ENCODE measurements around the gene RASSF3. TPM values are rescaled to one million over a fixed set of nuclear protein-coding genes. Genes with fewer than 3 reads are reported as not detected.

Gene RASSF3
- total RNA-seq, 1 donor from 2014 or later, result 43.5 TPM

- DNase-seq (ENCODE audit: low spot score), result no peak
- H3K27ac Mint-ChIP-seq (ENCODE audit: unreplicated experiment), result peak overlapping the region; percentile 98
- no peak overlapping the region for H3K4me3 Mint-ChIP-seq (ENCODE audit: unreplicated experiment)
- peaks cover 71% of the 10 kb centered on the region for H3K4me1 Mint-ChIP-seq (ENCODE audit: unreplicated experiment)
- no peaks in the 10 kb centered on the region for H3K9me3 Mint-ChIP-seq (ENCODE audit: unreplicated experiment)
- no peaks in the 10 kb centered on the region for H3K36me3 Mint-ChIP-seq (ENCODE audit: low read depth, unreplicated experiment)
- peaks cover 5% of the 10 kb centered on the region for H3K27me3 Mint-ChIP-seq (ENCODE audit: unreplicated experiment)
- TF ChIP-seq CTCF (IDR thresholded peaks at IDR 0.05; ENCODE audit: unreplicated experiment), result no peak
Observed at GRCh38 chr12:64666054-64666914, 56.0 kb downstream of the RASSF3 start.

GRCh38 chr12:64667793-64668192 lies 57.5 kb downstream of the RASSF3 start:
- no peak for TF ChIP-seq CTCF (IDR thresholded peaks at IDR 0.05; ENCODE audit: unreplicated experiment)
- Mint-ChIP-seq H3K27me3 (ENCODE audit: unreplicated experiment) (peaks cover 5% of the 10 kb centered on the region), H3K4me1 (ENCODE audit: unreplicated experiment) (peaks cover 73% of the 10 kb centered on the region)

GRCh38 chr12:64669270-64669842 lies 59.1 kb downstream of the RASSF3 start:
- H3K4me3 Mint-ChIP-seq (ENCODE audit: unreplicated experiment), result peak overlapping the region; percentile 12
- H3K4me1 Mint-ChIP-seq (ENCODE audit: unreplicated experiment), result peaks cover 86% of the 10 kb centered on the region
- peak overlapping the region; percentile 94 for H3K27ac Mint-ChIP-seq (ENCODE audit: unreplicated experiment)
- peak; percentile 77 for DNase-seq (ENCODE audit: low spot score)
- no peaks in the 10 kb centered on the region for H3K9me3 Mint-ChIP-seq (ENCODE audit: unreplicated experiment)
- no peaks in the 10 kb centered on the region for H3K36me3 Mint-ChIP-seq (ENCODE audit: low read depth, unreplicated experiment)
- peaks cover 5% of the 10 kb centered on the region for H3K27me3 Mint-ChIP-seq (ENCODE audit: unreplicated experiment)
- no peak for TF ChIP-seq CTCF (IDR thresholded peaks at IDR 0.05; ENCODE audit: unreplicated experiment)

More at GRCh38 chr12:64667793-64668192, 57.5 kb downstream of the RASSF3 start:
- no peak overlapping the region for H3K27ac Mint-ChIP-seq (ENCODE audit: unreplicated experiment)
- no peak for DNase-seq (ENCODE audit: low spot score)
- no peaks in the 10 kb centered on the region for H3K36me3 Mint-ChIP-seq (ENCODE audit: low read depth, unreplicated experiment)
- no peak overlapping the region for H3K4me3 Mint-ChIP-seq (ENCODE audit: unreplicated experiment)
- H3K9me3 Mint-ChIP-seq (ENCODE audit: unreplicated experiment), result no peaks in the 10 kb centered on the region

- peak overlapping the region; percentile 31 for H3K4me3 Mint-ChIP-seq (ENCODE audit: unreplicated experiment)
- DNase-seq (ENCODE audit: low spot score), result no peak
- peaks cover 6% of the 10 kb centered on the region for H3K27me3 Mint-ChIP-seq (ENCODE audit: unreplicated experiment)
- H3K4me1 Mint-ChIP-seq (ENCODE audit: unreplicated experiment), result peaks cover 90% of the 10 kb centered on the region
- H3K27ac Mint-ChIP-seq (ENCODE audit: unreplicated experiment), result peak overlapping the region; percentile 87
- no peak for TF ChIP-seq CTCF (IDR thresholded peaks at IDR 0.05; ENCODE audit: unreplicated experiment)
- no peaks in the 10 kb centered on the region for H3K9me3 Mint-ChIP-seq (ENCODE audit: unreplicated experiment)
- no peaks in the 10 kb centered on the region for H3K36me3 Mint-ChIP-seq (ENCODE audit: low read depth, unreplicated experiment)
Observed at GRCh38 chr12:64670019-64670418, 59.7 kb downstream of the RASSF3 start.
